H1 (cell line): ENCODE measurements around the gene RNU6-7. TPM values are rescaled to one million over a fixed set of nuclear protein-coding genes. Genes with fewer than 3 reads are reported as not detected.
A peak's percentile ranks its signal among the peaks of the same experiment; 100 is the strongest.

Experiments
- CTCF ChIA-PET: fragments of 300-600 bp; sonication (Branson Sonifier 250); formaldehyde crosslinking; loops from one replicate; lab custom pipeline; 2021; ENCODE audit not compliant: partially characterized antibody; lab: Charles Lee
- POLR2A ChIA-PET: fragments of 300-600 bp; sonication (Branson Sonifier 250); formaldehyde crosslinking; loops from one replicate; lab custom pipeline; 2021; ENCODE audit warnings: inconsistent platforms; ENCODE audit not compliant: partially characterized antibody; lab: Charles Lee
- DNase-seq, 2 experiments: peaks; one replicate each; pipeline versions ENCODE4 v3.0.0 to v3.0.0-alpha.2; 2010 to 2022; ENCODE audit warnings: low spot score in 2 of 2, low read depth in 1 of 2, mixed read lengths in 1 of 2
- FAIRE-seq: peaks from 2 replicates; lab custom pipeline; 2011; peaks lifted over from hg19 to GRCh38; lab: Jason Lieb, UNC
- H2AFZ ChIP-seq: 2 replicates; pipeline ENCODE4 v1.8.1; 2012; ENCODE audit warnings: low read length, inconsistent platforms
- H2AK5ac ChIP-seq: 2 replicates; pipeline ENCODE4 v1.6.1; 2013; ENCODE audit warnings: low read depth, low read length
- H2BK120ac ChIP-seq: replicated peaks from 2 replicates; pipeline ENCODE3; 2013; ENCODE audit warnings: low read depth, low read length, inconsistent platforms
- H2BK12ac ChIP-seq: 2 replicates; pipeline ENCODE4 v1.6.1; 2013; ENCODE audit warnings: low read depth, low read length
- H2BK15ac ChIP-seq: 2 replicates; pipeline ENCODE4 v1.6.1; 2013; ENCODE audit warnings: low read length
- H2BK20ac ChIP-seq: 2 replicates; pipeline ENCODE4 v1.6.1; 2013; ENCODE audit warnings: low read length
- H2BK5ac ChIP-seq: 2 replicates; pipeline ENCODE4 v1.6.1; 2013; ENCODE audit warnings: low read depth, low read length
- H3K14ac ChIP-seq: 2 replicates; pipeline ENCODE4 v1.6.1; 2013; ENCODE audit warnings: inconsistent platforms; ENCODE audit not compliant: insufficient read length
- H3K18ac ChIP-seq: 2 replicates; pipeline ENCODE4 v1.6.1; 2013; ENCODE audit warnings: low read length; ENCODE audit errors: extremely low read depth
- H3K23ac ChIP-seq: 2 replicates; pipeline ENCODE4 v1.6.1; 2013; ENCODE audit warnings: inconsistent platforms; ENCODE audit not compliant: insufficient read length
- H3K23me2 ChIP-seq: 2 replicates; pipeline ENCODE4 v1.6.1; 2013; ENCODE audit warnings: low read depth, low read length
- H3K27ac ChIP-seq: 2 replicates; pipeline ENCODE4 v1.6.1; 2011; ENCODE audit warnings: low read depth, low read length, inconsistent platforms
- H3K27me3 ChIP-seq, 4 experiments: replicated peaks in 1 of 4; 1 replicate in 1 of 4; 2 replicates in 3 of 4; pipeline versions ENCODE4 v1.6.1 to v1.8.1; 2011 to 2013; ENCODE audit warnings: low read length in 3 of 4, mild to moderate bottlenecking in 3 of 4, inconsistent platforms in 2 of 4, mixed read lengths in 2 of 4, moderate library complexity in 1 of 4; ENCODE audit not compliant: control insufficient read depth in 3 of 4, insufficient read depth in 3 of 4; ENCODE audit errors: extremely low read depth in 1 of 4
- H3K36me3 ChIP-seq, 4 experiments: 2 replicates each; pipeline versions ENCODE4 v1.6.1 to v1.8.1; 2011 to 2013; ENCODE audit warnings: mild to moderate bottlenecking in 4 of 4, low read length in 3 of 4, moderate library complexity in 2 of 4, control low read depth in 1 of 4, inconsistent platforms in 1 of 4; ENCODE audit not compliant: insufficient read depth in 4 of 4, control insufficient read depth in 2 of 4
- H3K4ac ChIP-seq: replicated peaks from 2 replicates; pipeline ENCODE3; 2013; ENCODE audit warnings: low read length, low read depth, mixed read lengths, inconsistent platforms; ENCODE audit not compliant: insufficient read length
- H3K4me1 ChIP-seq, 4 experiments: replicated peaks in 1 of 4; 1 replicate in 1 of 4; 2 replicates in 3 of 4; pipeline versions ENCODE4 v1.6.1 to v1.8.1; 2011 to 2013; ENCODE audit warnings: low read length in 3 of 4, inconsistent platforms in 2 of 4, mixed read lengths in 1 of 4; ENCODE audit not compliant: insufficient read depth in 4 of 4, control insufficient read depth in 3 of 4
- H3K4me2 ChIP-seq, 2 experiments: 2 replicates each; pipeline versions ENCODE4 v1.6.1 to v1.8.1; 2011 to 2013; ENCODE audit warnings: low read depth in 2 of 2, low read length in 2 of 2, control low read depth in 1 of 2, inconsistent platforms in 1 of 2, mild to moderate bottlenecking in 1 of 2; ENCODE audit not compliant: insufficient read depth in 1 of 2
- H3K4me3 ChIP-seq, 4 experiments: fragments of 200-600, 300-600 bp in 1 of 4; sonication (generic), shearing (Covaris generic), sonication (Bioruptor Twin) in 1 of 4; 2 replicates each; pipeline versions ENCODE4 v1.5.1 to v1.8.1; 2011 to 2016; ENCODE audit warnings: low read length in 4 of 4, low read depth in 3 of 4, control low read depth in 2 of 4, inconsistent platforms in 2 of 4, mild to moderate bottlenecking in 2 of 4, mixed read lengths in 1 of 4, moderate library complexity in 1 of 4; ENCODE audit not compliant: insufficient read depth in 2 of 4; ENCODE audit errors: extremely low read depth in 1 of 4
- H3K56ac ChIP-seq: replicated peaks from 2 replicates; pipeline ENCODE3; 2013; ENCODE audit warnings: low read depth, mild to moderate bottlenecking, mixed read lengths, low read length, inconsistent platforms; ENCODE audit not compliant: insufficient read length
- H3K79me1 ChIP-seq: 2 replicates; pipeline ENCODE4 v1.6.1; 2013; ENCODE audit warnings: low read depth, low read length, control low read depth
- H3K79me2 ChIP-seq, 2 experiments: 2 replicates each; pipeline versions ENCODE4 v1.6.1 to v1.8.1; 2012 to 2013; ENCODE audit warnings: low read length in 2 of 2, mild to moderate bottlenecking in 2 of 2, inconsistent platforms in 1 of 2; ENCODE audit not compliant: insufficient read depth in 2 of 2, control insufficient read depth in 1 of 2
- H3K9ac ChIP-seq, 4 experiments: replicated peaks in 1 of 4; 1 replicate in 1 of 4; 2 replicates in 3 of 4; pipeline versions ENCODE4 v1.6.1 to v1.8.1; 2011 to 2013; ENCODE audit warnings: low read depth in 3 of 4, low read length in 3 of 4, control low read depth in 2 of 4, mild to moderate bottlenecking in 2 of 4, moderate library complexity in 2 of 4, inconsistent platforms in 1 of 4; ENCODE audit errors: extremely low read depth in 1 of 4
- H3K9me3 ChIP-seq, 2 experiments: 2 replicates each; pipeline versions ENCODE4 v1.6.1 to v1.8.1; 2012 to 2013; ENCODE audit warnings: mild to moderate bottlenecking in 2 of 2, moderate library complexity in 2 of 2, control low read depth in 1 of 2, inconsistent platforms in 1 of 2, low read depth in 1 of 2, low read length in 1 of 2, mixed read lengths in 1 of 2; ENCODE audit not compliant: insufficient read depth in 2 of 2
- H4K20me1 ChIP-seq, 2 experiments: replicated peaks in 1 of 2; 2 replicates each; pipeline versions ENCODE3 to v1.8.1; 2011 to 2013; ENCODE audit warnings: inconsistent platforms in 2 of 2, low read length in 2 of 2, mild to moderate bottlenecking in 1 of 2; ENCODE audit not compliant: insufficient read depth in 2 of 2, control insufficient read depth in 1 of 2
- H4K5ac ChIP-seq: 2 replicates; pipeline ENCODE4 v1.6.1; 2013; ENCODE audit warnings: low read length, low read depth, mixed read lengths, inconsistent platforms; ENCODE audit not compliant: insufficient read length
- H4K8ac ChIP-seq: 2 replicates; pipeline ENCODE4 v1.8.0; 2013; ENCODE audit warnings: mild to moderate bottlenecking, moderate library complexity, low read length, inconsistent platforms; ENCODE audit not compliant: insufficient read depth; ENCODE audit errors: extremely low read depth
- H4K91ac ChIP-seq: replicated peaks from 2 replicates; pipeline ENCODE3; 2013; ENCODE audit warnings: low read length, mixed read lengths, inconsistent platforms; ENCODE audit not compliant: insufficient read length
- BCL11A ChIP-seq, 2 experiments: IDR thresholded peaks; one replicate each; pipeline ENCODE4 v1.6.1; 2011; ENCODE audit warnings: low read depth in 2 of 2, low read length in 2 of 2, mild to moderate bottlenecking in 2 of 2
- NANOG ChIP-seq: IDR thresholded peaks from 2 replicates; pipeline ENCODE4 v1.6.1; 2011; ENCODE audit warnings: low read length, low read depth, mild to moderate bottlenecking, inconsistent platforms; ENCODE audit not compliant: insufficient read depth, poor library complexity, severe bottlenecking
- RXRA ChIP-seq: IDR thresholded peaks from 2 replicates; pipeline ENCODE4 v1.6.1; 2011; ENCODE audit warnings: low read depth, mild to moderate bottlenecking, low read length, moderate library complexity; ENCODE audit not compliant: insufficient read depth
- TEAD4 ChIP-seq: IDR thresholded peaks from 2 replicates; pipeline ENCODE4 v1.6.1; 2012; ENCODE audit warnings: low read depth, low read length, inconsistent platforms, mixed read lengths
- WGBS, 2 experiments: shearing (Covaris generic) in 1 of 2; methylation state at CpG; one replicate each; pipeline versions ENCODE4 v1.1.6 to v1.1.7; 2013 to 2015; ENCODE audit warnings: low lambda C conversion rate in 2 of 2, mixed read lengths in 2 of 2, inconsistent platforms in 1 of 2, low coverage in 1 of 2, missing lambda C conversion rate in 1 of 2; ENCODE audit not compliant: insufficient replicate concordance in 2 of 2, insufficient coverage in 1 of 2, insufficient read length in 1 of 2; ENCODE audit errors: extremely low coverage in 1 of 2, missing lambda C conversion rate in 1 of 2; 5-methylcytosine and 5-hydroxymethylcytosine counted together
- polyA plus RNA-seq, 7 experiments: library from polyadenylated mRNA; depleted of rRNA in 3 of 7; stranded (reverse) in 5 of 7; unstranded in 2 of 7; fragments of >200 nt in 5 of 7; fragments of 200-250 nt in 2 of 7; gene quantifications; 1 replicate in 5 of 7; 2 replicates in 1 of 7; 4 replicates in 1 of 7; pipeline versions ENCODE4 v1.2.1 to v1.2.3, GENCODE V29; 2011 to 2013; ENCODE audit warnings: missing spikeins in 2 of 7, mixed read lengths in 2 of 7
- total RNA-seq: library from RNA; stranded (reverse); fragmentation: NEBNext Ultra II Directional; extraction: Animal tissue kit (Norgen Biotek cat#: 25700); gene quantifications from 2 replicates; pipeline ENCODE4 v1.2.1, GENCODE V29; 2021
- TF ChIP-seq, protein P1 (sequence below): IDR thresholded peaks from 2 replicates; pipeline ENCODE4 v1.6.1; 2011; ENCODE audit warnings: low read length, improper control_type of control experiment

RNU6-7 gene
- total and polyA plus RNA-seq, 2 of the 8 experiments (the other 6 are each of a cell fraction or from before 2014, with no cell fraction given) = not detected

DNA sequence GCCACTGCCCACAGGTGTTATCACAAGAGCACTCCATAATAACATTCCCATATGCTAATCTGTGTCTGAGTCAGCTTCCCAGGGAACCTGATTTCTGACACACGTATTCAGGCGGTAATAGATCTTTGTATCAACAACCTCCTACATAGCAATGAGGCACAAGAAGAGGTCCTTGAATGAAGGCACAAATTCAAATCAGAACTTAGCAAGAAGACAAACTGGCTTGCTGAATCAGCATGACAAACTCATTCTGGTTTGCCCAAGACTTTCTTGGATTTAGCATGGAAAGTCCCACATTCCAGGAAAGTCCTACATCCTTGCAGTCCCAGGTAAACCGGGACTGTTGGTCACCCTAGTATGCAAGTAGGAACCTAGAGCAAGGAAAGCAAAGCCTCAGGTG lies 33.9 kb upstream of the RNU6-7 start:
- CTCF ChIA-PET = interaction anchor here (0.6 to 1.3 kb wide), 3 partner anchors 10 to 85 kb away, joined by 3 to 5 read pairs (median 3); no protein-coding TSS in a partner anchor
- H4K20me1 ChIP-seq = no peaks in the 10 kb centered on the region
- H4K5ac ChIP-seq = no peak overlapping the region
- no peak overlapping the region for H2BK20ac ChIP-seq
- no peak overlapping the region for H3K4me2 ChIP-seq
- TF ChIP-seq NANOG (no peak), TEAD4 (peak; percentile 22; the same call in 1 of the 2 replicates), BCL11A (IDR thresholded peaks at IDR 0.05; ENCODE audit: low read depth in 2 of 2, low read length in 2 of 2) (no peak), RXRA (no peak)
- TF ChIP-seq, protein P1, sequence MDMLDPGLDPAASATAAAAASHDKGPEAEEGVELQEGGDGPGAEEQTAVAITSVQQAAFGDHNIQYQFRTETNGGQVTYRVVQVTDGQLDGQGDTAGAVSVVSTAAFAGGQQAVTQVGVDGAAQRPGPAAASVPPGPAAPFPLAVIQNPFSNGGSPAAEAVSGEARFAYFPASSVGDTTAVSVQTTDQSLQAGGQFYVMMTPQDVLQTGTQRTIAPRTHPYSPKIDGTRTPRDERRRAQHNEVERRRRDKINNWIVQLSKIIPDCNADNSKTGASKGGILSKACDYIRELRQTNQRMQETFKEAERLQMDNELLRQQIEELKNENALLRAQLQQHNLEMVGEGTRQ = no peak
- H2BK5ac ChIP-seq = no peak overlapping the region
- no peaks in the 10 kb centered on the region for H3K36me3 ChIP-seq
- 90% methylated on average over 3 of the region's 3 CpGs; no CpG with 5 or more reads in 1 of the 2 experiments for WGBS, 2 experiments
- H2AFZ ChIP-seq = no peak overlapping the region
- H2BK15ac ChIP-seq = no peak overlapping the region
- no peak overlapping the region for H4K91ac ChIP-seq
- no peak overlapping the region for H3K18ac ChIP-seq
- POLR2A ChIA-PET = no interaction called here
- H3K27me3 ChIP-seq = no peaks in the 10 kb centered on the region
- FAIRE-seq (no peak), DNase-seq (no peak)
- no peak overlapping the region for H3K56ac ChIP-seq
- H3K4ac ChIP-seq = no peak overlapping the region
- H3K79me2 ChIP-seq = no peaks in the 10 kb centered on the region
- no peak overlapping the region for H2AK5ac ChIP-seq
- no peak overlapping the region for H3K4me3 ChIP-seq
- H2BK120ac ChIP-seq = no peak overlapping the region
- H3K9me3 ChIP-seq = no peaks in the 10 kb centered on the region
- no peak overlapping the region for H4K8ac ChIP-seq
- no peak overlapping the region for H3K14ac ChIP-seq
- H3K4me1 ChIP-seq = no peaks in the 10 kb centered on the region; a peak in 1 of 7 replicates
- H3K23ac ChIP-seq = no peak overlapping the region
- no peaks in the 10 kb centered on the region for H3K79me1 ChIP-seq
- no peak overlapping the region for H3K27ac ChIP-seq
- no peak overlapping the region for H2BK12ac ChIP-seq
- no peak overlapping the region for H3K9ac ChIP-seq
- no peaks in the 10 kb centered on the region for H3K23me2 ChIP-seq
